Measurements from ENCODE around the gene DEFB128. TPM values are rescaled to one million over a fixed set of nuclear protein-coding genes. Genes with fewer than 3 reads are reported as not detected.
"Not testable (repeated sequence)": the region's sequence is repeated elsewhere in the genome, so short reads cannot be mapped to it uniquely, and the experiment has no call there.

Gene DEFB128
- total RNA-seq, 1 donor from 2014 or later: not detected

DNA sequence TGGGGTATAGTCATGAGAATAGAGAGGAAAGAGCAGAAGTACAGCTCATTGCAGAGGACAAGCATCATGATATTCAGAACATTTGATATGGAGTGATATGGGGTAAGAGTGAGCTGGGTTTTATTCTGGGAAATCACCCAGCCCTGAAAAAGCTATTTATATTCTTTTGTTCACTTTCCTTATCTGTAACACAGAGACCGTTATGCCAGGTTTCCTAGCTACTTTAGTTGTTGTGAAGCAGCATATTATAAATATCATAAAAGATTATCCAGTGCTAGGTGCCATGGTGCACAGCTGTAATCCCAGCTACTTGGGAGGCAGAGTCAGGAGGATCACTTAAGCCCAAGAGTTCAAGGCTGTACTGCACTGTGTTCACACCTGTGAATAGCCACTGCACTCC lies 27.8 kb upstream of the DEFB128 start:
- Histone ChIP-seq H3K4me3 (ENCODE audit: low read length in 3 of 3) (no peak overlapping the region), H3K9ac (ENCODE audit: low read depth in 1 of 3, low read length in 3 of 3) (no peak overlapping the region), H3K4me1 (ENCODE audit: control insufficient read depth in 3 of 3, insufficient read depth in 3 of 3, low read length in 3 of 3) (no peaks in the 10 kb centered on the region), H3K36me3 (ENCODE audit: control insufficient read depth in 3 of 3, insufficient read depth in 3 of 3, low read length in 3 of 3) (no peaks in the 10 kb centered on the region), H3K27ac (ENCODE audit: low read depth, low read length) (no peak overlapping the region), H3K9me3 (ENCODE audit: control insufficient read depth in 3 of 3, low read length in 3 of 3) (no peaks in the 10 kb centered on the region), H3K27me3 (ENCODE audit: control insufficient read depth in 3 of 3, insufficient read depth in 3 of 3, low read length in 3 of 3) (peaks cover 0 to 7% (median 3%) of the 10 kb centered on the region in 3 donors)

DNA sequence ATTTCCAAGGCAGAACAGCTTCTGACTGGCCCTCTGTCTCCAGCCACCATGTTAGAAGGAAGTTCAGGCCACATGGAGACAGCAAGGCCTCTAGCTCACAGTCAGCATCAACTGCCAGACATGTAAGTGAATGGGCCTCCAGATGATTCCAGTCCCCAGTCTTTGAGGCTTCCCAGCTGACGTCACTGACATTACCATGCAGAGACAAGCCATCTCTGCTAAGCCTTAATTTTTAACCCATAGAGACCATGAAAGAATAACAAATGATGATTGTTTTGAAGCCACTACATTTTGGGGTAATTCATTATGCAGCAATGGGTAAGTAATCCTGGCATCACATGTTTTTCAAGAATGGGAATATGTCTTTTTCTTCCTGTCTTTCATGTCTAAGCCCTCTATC lies 26.3 kb upstream of the DEFB128 start:
- Histone ChIP-seq H3K4me1 (ENCODE audit: control insufficient read depth in 3 of 3, insufficient read depth in 3 of 3, low read length in 3 of 3) (no peaks in the 10 kb centered on the region), H3K4me3 (ENCODE audit: low read length in 3 of 3) (no peak overlapping the region), H3K36me3 (ENCODE audit: control insufficient read depth in 3 of 3, insufficient read depth in 3 of 3, low read length in 3 of 3) (no peaks in the 10 kb centered on the region), H3K9me3 (ENCODE audit: control insufficient read depth in 3 of 3, low read length in 3 of 3) (no peaks in the 10 kb centered on the region), H3K27me3 (ENCODE audit: control insufficient read depth in 3 of 3, insufficient read depth in 3 of 3, low read length in 3 of 3) (peaks cover 0 to 7% (median 3%) of the 10 kb centered on the region in 3 donors), H3K9ac (ENCODE audit: low read depth in 1 of 3, low read length in 3 of 3) (no peak overlapping the region), H3K27ac (ENCODE audit: low read depth, low read length) (no peak overlapping the region)

DNA sequence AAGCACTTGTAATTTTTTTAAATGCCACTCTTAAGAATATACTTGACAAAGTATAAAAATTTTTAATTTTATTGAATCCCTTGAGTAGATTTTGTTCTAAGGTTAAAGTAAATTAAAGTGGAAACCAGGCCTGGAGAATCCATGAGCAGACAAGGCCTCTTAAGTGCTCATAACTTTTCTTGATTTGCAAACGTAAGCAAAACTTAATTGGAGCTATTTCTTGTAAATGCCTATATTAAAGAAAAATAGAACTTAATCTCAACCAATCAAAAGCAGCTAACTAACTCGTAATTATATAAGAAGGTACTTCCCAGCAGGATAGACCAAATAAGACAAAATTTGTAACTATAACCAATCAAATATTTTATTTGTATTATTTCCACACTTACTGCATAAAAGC lies 24.9 kb upstream of the DEFB128 start:
- H3K9me3 ChIP-seq (ENCODE audit: control insufficient read depth in 3 of 3, low read length in 3 of 3): no peaks in the 10 kb centered on the region
- no peak overlapping the region for H3K27ac ChIP-seq (ENCODE audit: low read depth, low read length)
- peaks cover 0 to 4% (median 3%) of the 10 kb centered on the region in 3 donors for H3K27me3 ChIP-seq (ENCODE audit: control insufficient read depth in 3 of 3, insufficient read depth in 3 of 3, low read length in 3 of 3)
- no peak overlapping the region for H3K9ac ChIP-seq (ENCODE audit: low read depth in 1 of 3, low read length in 3 of 3)
- no peaks in the 10 kb centered on the region for H3K4me1 ChIP-seq (ENCODE audit: control insufficient read depth in 3 of 3, insufficient read depth in 3 of 3, low read length in 3 of 3)
- no peak overlapping the region for H3K4me3 ChIP-seq (ENCODE audit: low read length in 3 of 3)
- no peaks in the 10 kb centered on the region for H3K36me3 ChIP-seq (ENCODE audit: control insufficient read depth in 3 of 3, insufficient read depth in 3 of 3, low read length in 3 of 3)

DNA sequence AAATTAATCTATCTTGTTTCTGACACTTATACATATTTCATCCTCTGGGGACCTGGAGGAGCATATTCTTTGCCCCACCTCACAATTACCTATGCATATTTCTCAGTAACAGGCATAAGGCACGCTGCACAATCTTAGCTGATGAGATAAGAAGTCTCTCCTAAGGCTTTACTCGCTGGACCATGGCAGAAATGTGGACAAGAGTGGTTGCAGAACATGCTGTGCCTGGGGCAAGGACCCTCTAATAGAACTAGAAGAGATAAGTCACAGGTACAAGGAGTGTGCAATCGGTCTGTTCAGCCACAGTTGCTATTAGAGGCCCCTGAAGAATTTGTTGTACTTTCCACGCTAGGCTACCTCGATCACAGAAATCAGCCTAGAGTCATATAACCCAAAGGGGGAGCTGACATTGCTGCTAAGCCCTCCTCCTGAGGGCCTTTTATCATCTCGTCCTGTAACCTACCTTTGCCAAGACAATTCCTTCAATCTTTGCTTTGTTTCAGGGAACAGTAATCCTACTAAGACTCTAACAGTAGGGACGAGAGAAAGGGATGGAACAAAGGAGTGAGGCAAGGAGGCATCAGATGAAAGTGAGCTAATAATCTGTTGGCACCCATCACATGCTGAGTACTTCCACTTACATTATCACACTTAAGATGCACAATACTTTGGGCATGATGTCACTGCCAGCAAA lies 21.4 kb upstream of the DEFB128 start:
- Histone ChIP-seq H3K4me1 (ENCODE audit: control insufficient read depth in 3 of 3, insufficient read depth in 3 of 3, low read length in 3 of 3) (no peaks in the 10 kb centered on the region), H3K9me3 (ENCODE audit: control insufficient read depth in 3 of 3, low read length in 3 of 3) (no peaks in the 10 kb centered on the region), H3K36me3 (ENCODE audit: control insufficient read depth in 3 of 3, insufficient read depth in 3 of 3, low read length in 3 of 3) (no peaks in the 10 kb centered on the region), H3K27ac (ENCODE audit: low read depth, low read length) (no peak overlapping the region), H3K9ac (ENCODE audit: low read depth in 1 of 3, low read length in 3 of 3) (no peak overlapping the region), H3K4me3 (ENCODE audit: low read length in 3 of 3) (no peak overlapping the region), H3K27me3 (ENCODE audit: control insufficient read depth in 3 of 3, insufficient read depth in 3 of 3, low read length in 3 of 3) (no peaks in the 10 kb centered on the region)

DNA sequence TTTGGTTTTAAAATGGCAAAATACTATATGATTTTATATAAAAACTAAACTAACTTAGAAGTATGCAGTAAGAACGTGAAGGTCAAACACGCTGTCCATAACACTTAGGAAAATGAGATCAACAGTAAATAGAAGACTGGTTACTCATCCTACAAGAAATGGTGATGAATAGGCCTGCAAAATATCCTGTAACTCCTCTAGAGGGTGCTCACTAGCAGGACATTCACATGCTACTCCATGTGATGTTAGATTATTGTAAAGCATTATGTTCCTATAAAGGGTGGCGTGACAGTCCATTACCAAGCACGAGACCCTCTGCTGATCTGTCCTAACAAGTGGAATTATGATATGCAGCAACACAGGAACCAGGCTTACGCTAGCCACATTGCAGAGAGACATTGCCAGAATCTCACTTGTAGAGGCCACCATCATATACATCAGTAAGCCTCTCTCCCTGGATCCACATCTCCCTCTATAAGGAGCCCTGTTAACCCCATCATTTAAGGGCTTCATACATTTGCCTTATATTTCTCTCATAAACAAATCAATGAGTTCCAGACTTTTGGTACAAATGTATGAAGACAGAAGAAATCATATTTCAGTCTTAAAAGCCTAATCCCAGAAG lies 19.5 kb upstream of the DEFB128 start:
- no peak overlapping the region for H3K27ac ChIP-seq (ENCODE audit: low read depth, low read length)

DNA sequence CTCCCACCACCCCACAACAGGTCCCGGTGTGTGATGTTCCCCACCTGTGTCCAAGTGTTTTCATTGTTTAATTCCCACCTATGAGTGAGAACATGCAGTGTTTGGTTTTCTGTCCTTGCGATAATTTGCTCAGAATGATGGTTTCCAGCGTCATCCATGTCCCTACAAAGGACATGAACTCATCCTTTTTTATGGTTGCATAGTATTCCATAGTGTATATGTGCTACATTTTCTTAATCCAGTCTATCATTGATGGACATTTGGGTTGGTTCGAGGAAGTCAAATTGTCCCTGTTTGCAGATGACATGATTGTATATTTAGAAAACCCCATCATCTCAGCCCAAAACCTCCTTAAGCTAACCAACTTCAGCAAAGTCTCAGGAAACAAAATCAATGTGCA lies 14.1 kb upstream of the DEFB128 start:
- not testable (repeated sequence) for H3K27me3 ChIP-seq (ENCODE audit: control insufficient read depth in 3 of 3, insufficient read depth in 3 of 3, low read length in 3 of 3); H3K4me1 ChIP-seq (ENCODE audit: control insufficient read depth in 3 of 3, insufficient read depth in 3 of 3, low read length in 3 of 3); H3K9ac ChIP-seq (ENCODE audit: low read depth in 1 of 3, low read length in 3 of 3); H3K36me3 ChIP-seq (ENCODE audit: control insufficient read depth in 3 of 3, insufficient read depth in 3 of 3, low read length in 3 of 3); H3K9me3 ChIP-seq (ENCODE audit: control insufficient read depth in 3 of 3, low read length in 3 of 3); H3K27ac ChIP-seq (ENCODE audit: low read depth, low read length); H3K4me3 ChIP-seq (ENCODE audit: low read length in 3 of 3)

More for the DNA sequence above, 19.5 kb upstream of the DEFB128 start:
- no peaks in the 10 kb centered on the region for H3K36me3 ChIP-seq (ENCODE audit: control insufficient read depth in 3 of 3, insufficient read depth in 3 of 3, low read length in 3 of 3)
- H3K9ac ChIP-seq (ENCODE audit: low read depth in 1 of 3, low read length in 3 of 3): no peak overlapping the region
- no peak overlapping the region for H3K4me3 ChIP-seq (ENCODE audit: low read length in 3 of 3)
- no peaks in the 10 kb centered on the region for H3K4me1 ChIP-seq (ENCODE audit: control insufficient read depth in 3 of 3, insufficient read depth in 3 of 3, low read length in 3 of 3)
- no peaks in the 10 kb centered on the region for H3K9me3 ChIP-seq (ENCODE audit: control insufficient read depth in 3 of 3, low read length in 3 of 3)
- no peaks in the 10 kb centered on the region for H3K27me3 ChIP-seq (ENCODE audit: control insufficient read depth in 3 of 3, insufficient read depth in 3 of 3, low read length in 3 of 3)

DNA sequence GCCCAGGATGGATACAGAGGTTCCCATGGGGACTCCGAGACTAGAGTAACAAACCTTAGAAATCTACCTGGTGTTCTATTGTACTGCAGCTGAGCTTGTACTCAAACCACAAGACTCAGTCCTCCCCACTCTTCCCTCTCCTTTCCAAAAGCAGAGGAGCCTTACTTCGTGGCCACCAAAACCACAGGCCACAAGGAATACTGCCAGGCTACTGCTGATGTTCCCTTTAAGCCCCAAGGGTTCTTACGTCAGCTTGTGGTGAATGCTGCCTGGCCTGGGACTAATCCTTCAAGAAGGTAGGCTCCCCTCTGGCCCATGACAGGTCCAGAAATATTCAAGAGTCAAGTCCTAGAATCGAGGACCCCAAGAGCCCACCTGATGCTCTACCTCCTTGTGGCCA lies 10.5 kb upstream of the DEFB128 start:
- no peaks in the 10 kb centered on the region for H3K9me3 ChIP-seq (ENCODE audit: control insufficient read depth in 3 of 3, low read length in 3 of 3)
- no peaks in the 10 kb centered on the region for H3K36me3 ChIP-seq (ENCODE audit: control insufficient read depth in 3 of 3, insufficient read depth in 3 of 3, low read length in 3 of 3)
- no peak overlapping the region for H3K4me3 ChIP-seq (ENCODE audit: low read length in 3 of 3)
- H3K4me1 ChIP-seq (ENCODE audit: control insufficient read depth in 3 of 3, insufficient read depth in 3 of 3, low read length in 3 of 3): no peaks in the 10 kb centered on the region
- H3K9ac ChIP-seq (ENCODE audit: low read depth in 1 of 3, low read length in 3 of 3): no peak overlapping the region
- H3K27me3 ChIP-seq (ENCODE audit: control insufficient read depth in 3 of 3, insufficient read depth in 3 of 3, low read length in 3 of 3): peaks cover 0 to 8% (median 5%) of the 10 kb centered on the region in 3 donors
- H3K27ac ChIP-seq (ENCODE audit: low read depth, low read length): no peak overlapping the region

DNA sequence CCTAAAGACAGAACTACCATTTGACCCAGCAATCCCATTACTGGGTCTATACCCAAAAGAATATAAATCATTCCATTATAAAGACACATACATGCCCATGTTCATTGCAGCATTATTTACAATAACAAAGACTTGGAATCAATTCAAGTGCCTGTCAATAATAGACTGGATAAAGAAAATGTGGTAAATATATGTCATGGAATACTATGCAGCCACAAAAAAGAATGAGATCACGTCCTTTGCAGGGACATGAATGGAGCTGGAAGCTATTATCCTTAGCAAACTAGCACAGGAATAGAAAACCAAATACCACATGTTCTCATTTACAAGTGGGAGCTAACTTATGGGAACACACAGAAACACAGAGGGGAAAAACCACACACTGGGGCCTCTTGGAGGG lies 8.7 kb upstream of the DEFB128 start:
- Histone ChIP-seq H3K4me3 (ENCODE audit: low read length in 3 of 3) (no peak overlapping the region), H3K36me3 (ENCODE audit: control insufficient read depth in 3 of 3, insufficient read depth in 3 of 3, low read length in 3 of 3) (no peaks in the 10 kb centered on the region)

DNA sequence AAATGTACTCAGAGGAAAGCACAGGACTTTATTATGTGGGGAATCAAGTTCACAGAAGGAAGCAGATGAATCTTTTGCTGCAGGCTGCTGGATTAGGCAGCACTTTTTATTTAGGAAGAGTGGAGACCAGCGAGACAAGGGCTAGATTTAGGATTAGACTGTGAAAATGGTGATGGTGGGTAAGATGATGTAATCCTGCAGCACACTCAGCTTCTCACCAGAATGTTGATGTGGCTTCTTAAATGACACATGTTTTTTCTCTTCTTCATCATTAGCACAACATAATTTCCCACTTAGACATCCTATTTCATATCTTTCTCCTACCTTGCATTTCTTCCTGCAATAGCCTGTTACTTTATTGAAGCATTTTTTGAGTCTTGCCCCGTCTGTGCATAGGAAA lies 1.8 kb downstream of the DEFB128 start:
- no peaks in the 10 kb centered on the region for H3K4me1 ChIP-seq (ENCODE audit: control insufficient read depth in 3 of 3, insufficient read depth in 3 of 3, low read length in 3 of 3)
- H3K4me3 ChIP-seq (ENCODE audit: low read length in 3 of 3): no peak overlapping the region
- no peaks in the 10 kb centered on the region for H3K9me3 ChIP-seq (ENCODE audit: control insufficient read depth in 3 of 3, low read length in 3 of 3)
- H3K9ac ChIP-seq (ENCODE audit: low read depth in 1 of 3, low read length in 3 of 3): no peak overlapping the region
- H3K27ac ChIP-seq (ENCODE audit: low read depth, low read length): no peak overlapping the region
- H3K27me3 ChIP-seq (ENCODE audit: control insufficient read depth in 3 of 3, insufficient read depth in 3 of 3, low read length in 3 of 3): peaks cover 0 to 3% (median 0%) of the 10 kb centered on the region in 3 donors
- no peaks in the 10 kb centered on the region for H3K36me3 ChIP-seq (ENCODE audit: control insufficient read depth in 3 of 3, insufficient read depth in 3 of 3, low read length in 3 of 3)

More for the DNA sequence above, 8.7 kb upstream of the DEFB128 start:
- H3K4me1 ChIP-seq (ENCODE audit: control insufficient read depth in 3 of 3, insufficient read depth in 3 of 3, low read length in 3 of 3): no peaks in the 10 kb centered on the region
- H3K27ac ChIP-seq (ENCODE audit: low read depth, low read length): no peak overlapping the region
- no peaks in the 10 kb centered on the region for H3K9me3 ChIP-seq (ENCODE audit: control insufficient read depth in 3 of 3, low read length in 3 of 3)
- peaks cover 0 to 7% (median 5%) of the 10 kb centered on the region in 3 donors for H3K27me3 ChIP-seq (ENCODE audit: control insufficient read depth in 3 of 3, insufficient read depth in 3 of 3, low read length in 3 of 3)
- no peak overlapping the region for H3K9ac ChIP-seq (ENCODE audit: low read depth in 1 of 3, low read length in 3 of 3)

DNA sequence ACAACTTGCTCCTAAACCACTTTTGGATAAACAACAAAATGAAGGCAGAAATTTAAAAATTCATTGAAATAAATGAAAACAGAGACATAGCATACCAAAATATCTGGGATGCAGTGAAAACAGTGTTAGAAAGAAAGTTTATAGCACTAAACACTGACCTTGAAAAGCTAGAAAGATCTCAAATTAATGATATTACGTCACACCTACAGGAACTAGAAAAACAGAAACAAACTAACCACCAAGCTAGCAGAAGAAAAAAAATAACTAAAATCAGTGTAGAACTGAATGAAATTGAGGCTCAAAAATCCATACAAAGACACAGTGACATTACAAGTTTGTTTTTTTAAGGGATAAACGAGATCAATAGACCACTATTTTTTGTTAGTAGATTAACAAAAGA lies 5.2 kb downstream of the DEFB128 start:
- H3K36me3 ChIP-seq (ENCODE audit: control insufficient read depth in 3 of 3, insufficient read depth in 3 of 3, low read length in 3 of 3): no peaks in the 10 kb centered on the region
- H3K4me1 ChIP-seq (ENCODE audit: control insufficient read depth in 3 of 3, insufficient read depth in 3 of 3, low read length in 3 of 3): no peaks in the 10 kb centered on the region
- no peak overlapping the region for H3K4me3 ChIP-seq (ENCODE audit: low read length in 3 of 3)
- peaks cover 0 to 3% (median 2%) of the 10 kb centered on the region in 3 donors for H3K27me3 ChIP-seq (ENCODE audit: control insufficient read depth in 3 of 3, insufficient read depth in 3 of 3, low read length in 3 of 3)
- H3K9me3 ChIP-seq (ENCODE audit: control insufficient read depth in 3 of 3, low read length in 3 of 3): no peaks in the 10 kb centered on the region
- no peak overlapping the region for H3K9ac ChIP-seq (ENCODE audit: low read depth in 1 of 3, low read length in 3 of 3)
- H3K27ac ChIP-seq (ENCODE audit: low read depth, low read length): no peak overlapping the region

Data from skeletal muscle tissue (tissue), 4 donors.